Glutamatergic neuron (in vitro differentiated cells): ENCODE results near the gene RFK. TPM values are rescaled to one million over a fixed set of nuclear protein-coding genes. Genes with fewer than 3 reads are reported as not detected.

Experiments
- DNase-seq: peaks from one replicate; pipeline ENCODE4 v3.0.0; 2022
- H3K27ac Mint-ChIP-seq: one replicate; pipeline ENCODE4 v1.8.0; 2020; ENCODE audit warnings: mild to moderate bottlenecking, mixed read lengths, inconsistent platforms; ENCODE audit not compliant: unreplicated experiment
- H3K27me3 Mint-ChIP-seq: one replicate; pipeline ENCODE4 v1.8.0; 2020; ENCODE audit warnings: mild to moderate bottlenecking, moderate library complexity, mixed read lengths, inconsistent platforms; ENCODE audit not compliant: unreplicated experiment
- H3K36me3 Mint-ChIP-seq: one replicate; pipeline ENCODE4 v1.8.0; 2020; ENCODE audit warnings: mild to moderate bottlenecking, mixed read lengths, inconsistent platforms; ENCODE audit not compliant: unreplicated experiment
- H3K4me1 Mint-ChIP-seq: one replicate; pipeline ENCODE4 v1.8.0; 2020; ENCODE audit warnings: mild to moderate bottlenecking, low read depth, mixed read lengths, inconsistent platforms; ENCODE audit not compliant: unreplicated experiment
- H3K4me3 Mint-ChIP-seq: one replicate; pipeline ENCODE4 v1.8.0; 2020; ENCODE audit warnings: mild to moderate bottlenecking, mixed read lengths, inconsistent platforms; ENCODE audit not compliant: unreplicated experiment
- H3K9me3 Mint-ChIP-seq: one replicate; pipeline ENCODE4 v1.8.0; 2020; ENCODE audit warnings: mild to moderate bottlenecking, moderate library complexity, mixed read lengths, inconsistent platforms; ENCODE audit not compliant: unreplicated experiment
- total RNA-seq: library from RNA; stranded (reverse); fragmentation: NEBNext Ultra II Directional; extraction: Animal tissue kit (Norgen Biotek cat#: 25700); gene quantifications from one replicate; pipeline ENCODE4 v1.2.1, GENCODE V29; 2021; ENCODE audit not compliant: unreplicated experiment
- TF ChIP-seq, protein P1 (sequence below): fragments of 200-600 bp; sonication (generic); IDR thresholded peaks from one replicate; pipeline ENCODE4 v1.5.0; 2021; ENCODE audit not compliant: partially characterized antibody, unreplicated experiment

The RFK gene
- total RNA-seq, 1 donor from 2014 or later, result 12.7 TPM

DNA sequence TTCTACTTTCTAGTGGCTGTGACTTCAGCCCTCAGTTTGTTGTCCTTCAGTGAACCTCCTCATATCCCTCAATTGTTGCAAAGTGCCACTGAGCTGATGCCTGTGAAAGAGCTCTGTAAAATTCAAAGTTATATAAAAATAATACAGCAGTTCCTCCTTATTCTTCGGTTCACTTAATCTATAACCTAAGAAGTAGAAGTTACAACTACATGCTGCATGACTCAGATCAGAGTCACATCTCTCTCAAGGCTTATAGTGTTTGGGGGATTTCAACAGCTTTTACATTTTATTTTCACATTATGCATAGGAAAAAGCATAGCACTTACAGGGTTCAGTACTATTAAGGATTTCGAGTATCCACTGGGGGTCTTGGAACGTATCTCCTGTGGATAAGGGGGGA lies 39.6 kb upstream of the RFK start:
- Mint-ChIP-seq H3K27ac (no peak overlapping the region), H3K27me3 (no peaks in the 10 kb centered on the region)

GRCh38 chr9:76433406-76433805 lies 39.2 kb upstream of the RFK start:
- Mint-ChIP-seq H3K36me3 (no peaks in the 10 kb centered on the region), H3K9me3 (no peaks in the 10 kb centered on the region), H3K27ac (no peak overlapping the region), H3K4me1 (no peaks in the 10 kb centered on the region), H3K27me3 (no peaks in the 10 kb centered on the region), H3K4me3 (no peak overlapping the region)
- TF ChIP-seq, protein P1, sequence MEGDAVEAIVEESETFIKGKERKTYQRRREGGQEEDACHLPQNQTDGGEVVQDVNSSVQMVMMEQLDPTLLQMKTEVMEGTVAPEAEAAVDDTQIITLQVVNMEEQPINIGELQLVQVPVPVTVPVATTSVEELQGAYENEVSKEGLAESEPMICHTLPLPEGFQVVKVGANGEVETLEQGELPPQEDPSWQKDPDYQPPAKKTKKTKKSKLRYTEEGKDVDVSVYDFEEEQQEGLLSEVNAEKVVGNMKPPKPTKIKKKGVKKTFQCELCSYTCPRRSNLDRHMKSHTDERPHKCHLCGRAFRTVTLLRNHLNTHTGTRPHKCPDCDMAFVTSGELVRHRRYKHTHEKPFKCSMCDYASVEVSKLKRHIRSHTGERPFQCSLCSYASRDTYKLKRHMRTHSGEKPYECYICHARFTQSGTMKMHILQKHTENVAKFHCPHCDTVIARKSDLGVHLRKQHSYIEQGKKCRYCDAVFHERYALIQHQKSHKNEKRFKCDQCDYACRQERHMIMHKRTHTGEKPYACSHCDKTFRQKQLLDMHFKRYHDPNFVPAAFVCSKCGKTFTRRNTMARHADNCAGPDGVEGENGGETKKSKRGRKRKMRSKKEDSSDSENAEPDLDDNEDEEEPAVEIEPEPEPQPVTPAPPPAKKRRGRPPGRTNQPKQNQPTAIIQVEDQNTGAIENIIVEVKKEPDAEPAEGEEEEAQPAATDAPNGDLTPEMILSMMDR, result no peak
- DNase-seq, result no peak

More for the DNA sequence above, 39.6 kb upstream of the RFK start:
- TF ChIP-seq, protein P1, result no peak
- Mint-ChIP-seq H3K4me1 (no peaks in the 10 kb centered on the region), H3K4me3 (no peak overlapping the region), H3K36me3 (no peaks in the 10 kb centered on the region), H3K9me3 (no peaks in the 10 kb centered on the region)
- no peak for DNase-seq

DNA sequence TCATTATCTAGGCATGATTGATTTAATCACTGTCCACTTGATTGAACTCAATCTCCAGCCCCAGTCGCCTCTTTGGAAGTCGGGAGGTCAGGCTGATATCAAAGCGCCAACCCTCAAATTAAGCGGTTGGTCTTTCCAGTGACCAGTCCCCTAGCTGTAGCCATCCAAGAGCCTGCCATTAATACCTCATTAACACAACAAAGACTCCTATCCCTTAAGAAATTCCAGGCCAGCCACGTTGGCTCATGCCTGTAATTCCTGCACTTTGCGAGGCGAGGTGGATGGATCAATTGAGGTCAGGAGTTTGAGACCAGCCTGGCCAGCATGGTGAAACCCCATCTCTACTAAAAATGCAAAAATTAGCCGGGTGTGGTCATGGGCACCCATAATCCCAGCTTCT lies 37.4 kb upstream of the RFK start:
- Mint-ChIP-seq H3K9me3 (no peaks in the 10 kb centered on the region), H3K4me3 (no peak overlapping the region), H3K4me1 (no peaks in the 10 kb centered on the region), H3K36me3 (no peaks in the 10 kb centered on the region), H3K27me3 (no peaks in the 10 kb centered on the region), H3K27ac (no peak overlapping the region)
- TF ChIP-seq, protein P1, result no peak
- no peak for DNase-seq

- Mint-ChIP-seq H3K9me3 (no peaks in the 10 kb centered on the region), H3K36me3 (no peaks in the 10 kb centered on the region), H3K4me3 (no peak overlapping the region), H3K4me1 (no peaks in the 10 kb centered on the region), H3K27me3 (no peaks in the 10 kb centered on the region), H3K27ac (no peak overlapping the region)
- TF ChIP-seq, protein P1, result no peak
- DNase-seq, result no peak
Observed at GRCh38 chr9:76426807-76427419, 32.7 kb upstream of the RFK start.

DNA sequence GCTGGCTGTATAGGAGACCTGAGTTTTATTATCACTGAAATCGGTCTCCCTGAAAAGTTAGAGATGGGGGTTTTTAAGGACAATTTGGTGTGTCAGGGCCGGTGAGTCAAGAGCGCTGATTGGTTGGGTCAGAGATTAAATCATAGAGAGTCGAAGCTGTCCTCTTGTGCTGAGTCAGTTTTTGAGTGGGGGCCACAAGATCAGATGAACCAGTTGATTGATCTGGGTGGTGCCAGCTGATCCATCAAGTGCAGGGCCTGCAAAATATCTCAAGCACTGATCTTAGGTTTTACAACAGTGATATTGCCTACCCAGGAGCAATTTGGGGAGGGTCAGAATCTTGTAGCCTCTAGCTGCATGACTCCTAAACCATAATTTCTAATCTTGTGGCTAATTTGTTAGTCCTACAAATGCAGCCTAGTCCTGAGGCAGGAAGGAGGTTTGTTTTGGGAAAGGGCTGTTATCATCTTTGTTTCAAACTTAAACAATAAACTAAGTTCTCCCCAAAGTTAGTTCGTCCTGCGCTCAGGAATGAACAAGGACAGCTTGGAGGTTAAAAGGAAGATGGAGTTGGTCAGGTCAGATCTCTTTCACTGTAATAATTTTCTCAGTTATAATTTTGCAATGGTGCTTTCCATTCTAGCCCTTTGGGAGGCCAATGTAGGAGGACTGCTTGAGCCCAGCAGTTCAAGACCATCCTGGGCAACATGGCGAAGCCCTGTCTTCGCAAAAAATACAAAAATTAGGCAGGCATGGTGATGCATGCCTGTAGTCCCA lies 31.6 kb upstream of the RFK start:
- Mint-ChIP-seq H3K36me3 (no peaks in the 10 kb centered on the region), H3K27ac (no peak overlapping the region), H3K27me3 (no peaks in the 10 kb centered on the region), H3K4me3 (no peak overlapping the region), H3K4me1 (no peaks in the 10 kb centered on the region), H3K9me3 (no peaks in the 10 kb centered on the region)
- no peak for DNase-seq
- TF ChIP-seq, protein P1, result no peak
